ENCODE results near the gene LRRC23.

- TF ChIP-seq CTCF (IDR thresholded peaks at IDR 0.05): no peak
- no peak for TF ChIP-seq EP300 (IDR thresholded peaks at IDR 0.05)
These were observed 44.5 kb upstream of the LRRC23 start for GRCh38 chr12:6860116-6860515.

Measured in suprapubic skin (tissue), 3 donors.